ENCODE results near the gene GPSM1.
"Not testable (repeated sequence)": the region's sequence is repeated elsewhere in the genome, so short reads cannot be mapped to it uniquely, and the experiment has no call there.

GPSM1 gene

GRCh38 chr9:136343884-136344269, 16.5 kb downstream of the GPSM1 start:
- DNase-seq (ENCODE audit: low read depth in 2 of 2) = no peak

GRCh38 chr9:136344544-136345280, 17.4 kb downstream of the GPSM1 start:
- no peak for DNase-seq (ENCODE audit: low read depth in 2 of 2)

GRCh38 chr9:136345281-136346156, 18.2 kb downstream of the GPSM1 start:
- no peak for DNase-seq (ENCODE audit: low read depth in 2 of 2)

GRCh38 chr9:136346157-136346481, 18.8 kb downstream of the GPSM1 start:
- no peak for DNase-seq (ENCODE audit: low read depth in 2 of 2)

- DNase-seq (ENCODE audit: low read depth in 2 of 2) = no peak
These were observed 19.7 kb downstream of the GPSM1 start for GRCh38 chr9:136346927-136347465.

- DNase-seq (ENCODE audit: low read depth in 2 of 2) = no peak
These were observed 20.3 kb downstream of the GPSM1 start for GRCh38 chr9:136347472-136348256.

- no peak for DNase-seq (ENCODE audit: low read depth in 2 of 2)
These were observed 21.4 kb downstream of the GPSM1 start for GRCh38 chr9:136348691-136349090.

- DNase-seq (ENCODE audit: low read depth in 2 of 2) = no peak
These were observed 22.2 kb downstream of the GPSM1 start for GRCh38 chr9:136349546-136349945.

GRCh38 chr9:136351252-136351800, 24.0 kb downstream of the GPSM1 start:
- DNase-seq (ENCODE audit: low read depth in 2 of 2) = no peak

- DNase-seq (ENCODE audit: low read depth in 2 of 2) = not testable (repeated sequence)
These were observed 24.5 kb downstream of the GPSM1 start for GRCh38 chr9:136351868-136352267.

GRCh38 chr9:136352682-136353081, 25.3 kb downstream of the GPSM1 start:
- no peak for DNase-seq (ENCODE audit: low read depth in 2 of 2)

GRCh38 chr9:136353088-136353487, 25.7 kb downstream of the GPSM1 start:
- DNase-seq (ENCODE audit: low read depth in 2 of 2) = no peak

GRCh38 chr9:136353757-136354488, 26.6 kb downstream of the GPSM1 start:
- DNase-seq (ENCODE audit: low read depth in 2 of 2) = no peak

GRCh38 chr9:136354592-136355085, 27.3 kb downstream of the GPSM1 start:
- no peak for DNase-seq (ENCODE audit: low read depth in 2 of 2)

- DNase-seq (ENCODE audit: low read depth in 2 of 2) = no peak
These were observed 28.5 kb downstream of the GPSM1 start for GRCh38 chr9:136355616-136356557.

- no peak for DNase-seq (ENCODE audit: low read depth in 2 of 2)
These were observed 29.9 kb downstream of the GPSM1 start for GRCh38 chr9:136357202-136357725.

GRCh38 chr9:136358016-136358415, 30.7 kb downstream of the GPSM1 start:
- DNase-seq (ENCODE audit: low read depth in 2 of 2) = no peak

- no peak for DNase-seq (ENCODE audit: low read depth in 2 of 2)
These were observed 31.5 kb downstream of the GPSM1 start for GRCh38 chr9:136358888-136359287.

Measured in stimulated activated CD4-positive, alpha-beta T cell treated with anti-CD3 and anti-CD28 coated beads, Interleukin-1b, Interleukin-23, amount 100 ng/mL, for 1 hour (primary cell).